Natural killer cell (primary cell): ENCODE results near the gene FGD6. TPM values are rescaled to one million over a fixed set of nuclear protein-coding genes. Genes with fewer than 3 reads are reported as not detected.
A peak's percentile ranks its signal among the peaks of the same experiment; 100 is the strongest.

Experiments
- ATAC-seq, 3 donors: fragments of 150-1000 bp in 2 of 3; fragments of 200-7000 bp in 1 of 3; cut with Tn5 transposase; 1 replicate in 1 of 3; 2 replicates in 2 of 3; pipeline ENCODE4 v1.10.0; 2021; ENCODE audit warnings: mild to moderate bottlenecking in 2 of 3, moderate library complexity in 2 of 3
- DNase-seq, 2 donors: peaks; one replicate each; pipeline versions ENCODE4 v3.0.0 to v3.0.0-alpha.2; 2013 to 2021; ENCODE audit warnings: mixed read lengths in 1 of 2
- H3K27ac ChIP-seq: one replicate; pipeline ENCODE4 v1.5.1; 2013; ENCODE audit warnings: mild to moderate bottlenecking, low read length
- H3K27me3 ChIP-seq: one replicate; pipeline ENCODE4 v1.6.1; 2013; ENCODE audit warnings: low read length; ENCODE audit not compliant: control insufficient read depth, insufficient read depth
- H3K36me3 ChIP-seq: one replicate; pipeline ENCODE4 v1.6.1; 2013; ENCODE audit warnings: low read length; ENCODE audit not compliant: control insufficient read depth, insufficient read depth
- H3K4me1 ChIP-seq: one replicate; pipeline ENCODE4 v1.6.1; 2013; ENCODE audit warnings: low read length; ENCODE audit not compliant: control insufficient read depth, insufficient read depth
- H3K4me3 ChIP-seq: one replicate; pipeline ENCODE4 v1.5.1; 2013; ENCODE audit warnings: low read length
- H3K9me3 ChIP-seq: one replicate; pipeline ENCODE4 v1.6.1; 2013; ENCODE audit warnings: low read length; ENCODE audit not compliant: control insufficient read depth, insufficient read depth
- H3K27ac Mint-ChIP-seq, 2 donors: one replicate each; pipeline ENCODE4 v1.8.0; 2022; ENCODE audit warnings: mild to moderate bottlenecking in 2 of 2, mixed read lengths in 2 of 2, moderate library complexity in 1 of 2
- H3K27me3 Mint-ChIP-seq, 2 donors: one replicate each; pipeline ENCODE4 v1.8.0; 2022; ENCODE audit warnings: low read depth in 2 of 2, mixed read lengths in 2 of 2
- H3K36me3 Mint-ChIP-seq: one replicate; pipeline ENCODE4 v1.8.0; 2022; ENCODE audit warnings: mixed read lengths
- H3K4me1 Mint-ChIP-seq, 2 donors: one replicate each; pipeline ENCODE4 v1.8.0; 2022; ENCODE audit warnings: mixed read lengths in 2 of 2
- H3K4me3 Mint-ChIP-seq: one replicate; pipeline ENCODE4 v1.8.0; 2022; ENCODE audit warnings: mild to moderate bottlenecking, moderate library complexity, mixed read lengths
- H3K9me3 Mint-ChIP-seq, 2 donors: one replicate each; pipeline ENCODE4 v1.8.0; 2022; ENCODE audit warnings: mixed read lengths in 2 of 2
- CTCF ChIP-seq: fragments of 200-600 bp; IDR thresholded peaks from one replicate; pipeline ENCODE4 v1.8.0; 2022; ENCODE audit warnings: antibody characterized with exemption
- WGBS: methylation state at CpG from one replicate; pipeline ENCODE4 v1.1.7; 2013; ENCODE audit warnings: missing lambda C conversion rate; ENCODE audit not compliant: insufficient coverage; 5-methylcytosine and 5-hydroxymethylcytosine counted together
- intact Hi-C: fragments of 100-400 bp; cut with micrococcal nuclease; formaldehyde crosslinking; loops from one replicate; pipeline ENCODE4 v1.14.2; 2022
- total RNA-seq, 4 donors: library from RNA; stranded (reverse); fragments of 120-200 nt in 1 of 4; gene quantifications; one replicate each; pipeline versions ENCODE4 v1.2.3 to v1.2.4, GENCODE V29; 2013 to 2022

FGD6 gene
- total RNA-seq, 3 donors from 2014 or later (not counting 1 experiment from before 2014, with no cell fraction given): 1.5 to 1.9 (median 1.9) TPM

DNA sequence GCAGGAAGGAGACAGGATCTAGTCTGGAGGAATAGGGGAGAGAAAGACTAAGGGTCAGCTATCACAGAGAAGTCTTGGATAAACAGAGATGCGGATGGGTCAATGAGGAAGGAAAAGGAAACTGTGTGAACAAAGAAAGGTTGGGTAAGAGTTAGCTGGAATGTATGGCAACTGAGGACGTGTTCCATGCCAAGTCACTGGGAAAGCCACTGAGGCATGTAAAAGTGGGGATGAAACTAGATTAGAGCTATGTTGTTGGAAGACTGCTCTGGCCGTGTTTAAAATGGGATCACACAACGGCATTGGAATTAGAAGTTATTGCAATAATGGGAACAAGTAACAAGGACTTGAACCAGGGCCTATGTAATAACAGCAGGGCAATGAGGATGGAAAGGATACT lies 139.9 kb downstream of the FGD6 start:
- no peak overlapping the region for H3K27ac Mint-ChIP-seq

GRCh38 chr12:95074766-95075165 lies 142.5 kb downstream of the FGD6 start:
- ATAC-seq (no peak), DNase-seq (no peak)
- Mint-ChIP-seq H3K4me3 (peak overlapping the region; percentile 49), H3K27ac (no peak overlapping the region), H3K27me3 (no peaks in the 10 kb centered on the region), H3K9me3 (no peaks in the 10 kb centered on the region), H3K36me3 (no peaks in the 10 kb centered on the region), H3K4me1 (peaks cover 5 to 8% of the 10 kb centered on the region in 2 donors)
- Histone ChIP-seq H3K27me3 (no peaks in the 10 kb centered on the region), H3K9me3 (no peaks in the 10 kb centered on the region), H3K4me1 (peaks cover 14% of the 10 kb centered on the region), H3K36me3 (no peaks in the 10 kb centered on the region), H3K4me3 (no peak overlapping the region), H3K27ac (no peak overlapping the region)
- WGBS: 94% methylated on average over 5 of the region's 5 CpGs
- no peak for TF ChIP-seq CTCF
- intact Hi-C loops: loop anchor here (5.0 kb wide), 1 partner anchor 143 kb away; the partner anchor contains the start of genes FGD6 and VEZT

More for the DNA sequence above, 139.9 kb downstream of the FGD6 start:
- no peaks in the 10 kb centered on the region for H3K36me3 Mint-ChIP-seq
- H3K4me1 Mint-ChIP-seq: peaks cover 0 to 6% of the 10 kb centered on the region in 2 donors
- ATAC-seq: no peak
- Histone ChIP-seq H3K9me3 (no peaks in the 10 kb centered on the region), H3K27me3 (no peaks in the 10 kb centered on the region), H3K36me3 (no peaks in the 10 kb centered on the region), H3K4me1 (peaks cover 8% of the 10 kb centered on the region), H3K27ac (no peak overlapping the region), H3K4me3 (no peak overlapping the region)
- intact Hi-C loops: no loop called here
- no peak overlapping the region for H3K4me3 Mint-ChIP-seq
- no peaks in the 10 kb centered on the region for H3K27me3 Mint-ChIP-seq
- WGBS: 89% methylated on average over 4 of the region's 4 CpGs
- TF ChIP-seq CTCF: no peak
- no peaks in the 10 kb centered on the region for H3K9me3 Mint-ChIP-seq
- no peak for DNase-seq

DNA sequence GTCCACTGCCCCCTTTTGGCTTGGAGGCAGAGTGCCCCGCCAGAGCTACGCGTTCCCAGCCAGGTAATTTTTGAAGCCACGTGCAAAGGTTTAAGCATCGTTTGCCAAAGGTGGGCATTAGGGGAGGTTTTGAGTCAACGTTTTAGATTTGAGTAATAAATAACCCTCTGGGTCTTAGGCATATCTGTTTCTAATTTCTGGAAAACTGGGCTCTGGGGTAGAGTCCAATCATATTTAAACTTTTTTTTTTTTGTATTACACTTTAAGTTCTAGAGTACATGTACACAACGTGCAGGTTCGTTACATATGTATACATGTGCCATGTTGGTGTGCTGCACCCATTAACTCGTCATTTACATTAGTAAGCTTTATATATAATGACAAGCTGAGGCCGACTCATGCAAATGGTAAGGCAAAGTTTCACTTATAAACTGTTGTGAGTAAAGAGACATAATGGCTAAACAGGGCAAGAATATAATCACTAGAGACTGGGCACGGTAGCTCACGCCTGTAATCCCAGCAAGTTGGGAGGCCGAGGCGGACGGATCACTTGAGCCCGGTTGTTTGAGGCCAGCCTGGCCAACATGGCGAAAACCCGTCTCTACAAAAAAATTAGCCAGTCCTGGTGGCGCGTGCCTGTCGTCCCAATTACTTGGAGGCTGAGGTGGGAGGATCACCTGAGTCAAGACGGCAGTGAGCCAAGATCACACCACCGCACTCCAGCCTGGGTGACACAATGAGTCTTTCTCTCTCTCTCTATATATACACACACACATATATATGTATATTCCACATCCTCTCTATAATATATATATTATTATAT lies 143.4 kb downstream of the FGD6 start:
- Mint-ChIP-seq H3K27ac (peak overlapping the region; percentile 81 to 92), H3K4me3 (peak overlapping the region; percentile 94), H3K36me3 (no peaks in the 10 kb centered on the region), H3K4me1 (peaks cover 5 to 13% of the 10 kb centered on the region in 2 donors), H3K9me3 (no peaks in the 10 kb centered on the region), H3K27me3 (no peaks in the 10 kb centered on the region)
- ATAC-seq (no peak), DNase-seq (no peak)
- H3K4me3 ChIP-seq: peak overlapping the region; percentile 96
- 67% methylated on average over 21 of the region's 23 CpGs for WGBS
- H3K36me3 ChIP-seq: no peaks in the 10 kb centered on the region
- no peaks in the 10 kb centered on the region for H3K27me3 ChIP-seq
- intact Hi-C loops: loop anchor here (5.0 kb wide), 1 partner anchor 143 kb away; the partner anchor contains the start of genes FGD6 and VEZT
- H3K4me1 ChIP-seq: peaks cover 14% of the 10 kb centered on the region
- no peak overlapping the region for H3K27ac ChIP-seq
- no peaks in the 10 kb centered on the region for H3K9me3 ChIP-seq
- TF ChIP-seq CTCF: peak; percentile 66
